ENCODE measurements around the gene DVL2. TPM values are rescaled to one million over a fixed set of nuclear protein-coding genes. Genes with fewer than 3 reads are reported as not detected.

DVL2 gene
- total and polyA plus RNA-seq, 4 donors: 3.4 to 24.5 (median 11.3) TPM

DNA sequence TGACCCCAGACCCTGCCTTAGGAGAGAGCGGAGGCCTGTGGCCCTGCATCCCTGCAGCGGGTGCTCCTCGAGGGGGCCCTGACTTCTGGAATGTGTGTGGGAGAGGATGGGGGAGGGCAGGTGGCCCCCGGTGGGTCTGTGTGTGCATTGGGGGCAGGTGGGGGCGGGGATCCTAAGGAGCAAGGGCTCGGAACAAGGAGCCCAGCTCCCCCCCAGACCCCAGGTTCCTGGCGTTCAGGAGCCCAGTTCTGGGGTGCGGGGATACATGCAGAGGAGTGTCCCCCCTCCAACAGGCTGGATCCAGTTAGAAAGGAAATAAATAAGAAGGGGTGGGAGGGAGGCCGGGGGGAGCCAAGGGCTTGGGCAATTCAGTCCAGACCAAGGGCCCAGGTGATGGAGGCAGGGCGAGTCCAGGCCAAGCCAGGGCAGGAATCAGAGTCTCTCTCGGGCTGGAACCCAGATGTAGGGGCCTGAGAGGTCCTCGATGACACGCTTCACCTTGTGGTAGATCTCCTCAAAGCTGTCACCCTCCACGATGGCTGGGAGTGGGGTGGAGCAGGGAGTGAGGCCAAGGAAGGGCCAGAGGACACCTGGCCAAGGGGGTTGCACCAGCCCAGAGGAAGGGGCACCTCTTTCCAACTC is 43.9 kb downstream of the DVL2 start:
- Histone ChIP-seq H3K36me3 (ENCODE audit: control insufficient read depth in 4 of 4, insufficient read depth in 3 of 4, low read depth in 1 of 4, low read length in 3 of 4) (peaks cover 0 to 3% (median 0%) of the 10 kb centered on the region in 4 donors), H3K4me1 (ENCODE audit: control insufficient read depth in 4 of 4, insufficient read depth in 4 of 4, low read length in 3 of 4) (peaks cover 0 to 3% (median 0%) of the 10 kb centered on the region in 4 donors), H3K27me3 (ENCODE audit: control insufficient read depth in 4 of 4, insufficient read depth in 4 of 4, low read length in 3 of 4) (no peaks in the 10 kb centered on the region), H3K27ac (ENCODE audit: low read depth in 1 of 2, low read length in 2 of 2) (no peak overlapping the region), H3K4me3 (ENCODE audit: low read depth in 1 of 3, low read length in 3 of 3) (no peak overlapping the region), H3K9me3 (ENCODE audit: control insufficient read depth in 4 of 4, low read length in 3 of 4) (no peaks in the 10 kb centered on the region), H3K9ac (ENCODE audit: low read depth in 1 of 2, low read length in 2 of 2) (no peak overlapping the region)
- 91% methylated on average over 14 of the region's 14 CpGs for WGBS
- no peak for TF ChIP-seq REST (IDR thresholded peaks at IDR 0.05)
- no peak for TF ChIP-seq CTCF (IDR thresholded peaks at IDR 0.05; ENCODE audit: low read depth, low read length, missing input control)
- no peak for TF ChIP-seq TAF1 (conservative IDR thresholded peaks at IDR 0.05)
- no peak for TF ChIP-seq RAD21 (IDR thresholded peaks at IDR 0.05)
- TF ChIP-seq YY1 (IDR thresholded peaks at IDR 0.05): no peak
- TF ChIP-seq, protein P1, sequence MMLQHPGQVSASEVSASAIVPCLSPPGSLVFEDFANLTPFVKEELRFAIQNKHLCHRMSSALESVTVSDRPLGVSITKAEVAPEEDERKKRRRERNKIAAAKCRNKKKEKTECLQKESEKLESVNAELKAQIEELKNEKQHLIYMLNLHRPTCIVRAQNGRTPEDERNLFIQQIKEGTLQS (IDR thresholded peaks at IDR 0.05): no peak
- TF ChIP-seq RXRA (IDR thresholded peaks at IDR 0.05): no peak
- TF ChIP-seq FOXA2 (IDR thresholded peaks at IDR 0.05): no peak
- no peak for DNase-seq (ENCODE audit: low spot score)

DNA sequence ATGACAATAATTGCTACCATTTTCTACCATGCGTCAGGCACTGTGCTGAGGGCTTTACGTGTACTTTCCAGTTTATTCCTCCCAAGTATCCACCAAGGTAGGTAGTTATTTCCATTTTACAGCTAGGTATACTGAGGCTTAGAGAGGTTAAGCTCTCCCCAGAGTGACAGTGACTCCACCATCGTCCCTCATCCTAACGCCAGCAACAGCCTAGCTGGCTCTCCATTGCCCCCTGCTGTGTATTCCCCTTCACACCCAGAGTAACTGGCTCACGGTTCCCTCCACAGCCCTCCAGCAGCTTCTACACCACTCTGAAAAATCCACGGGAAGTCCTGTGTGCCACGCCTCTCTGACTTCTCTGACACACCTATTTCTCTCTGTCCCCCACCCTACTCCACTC is 48.1 kb downstream of the DVL2 start:
- 55% methylated on average over 7 of the region's 7 CpGs for WGBS
- no peaks in the 10 kb centered on the region for H3K9me3 ChIP-seq (ENCODE audit: control insufficient read depth in 4 of 4, low read length in 3 of 4)
- no peak overlapping the region for H3K27ac ChIP-seq (ENCODE audit: low read depth in 1 of 2, low read length in 2 of 2)
- no peaks in the 10 kb centered on the region for H3K27me3 ChIP-seq (ENCODE audit: control insufficient read depth in 4 of 4, insufficient read depth in 4 of 4, low read length in 3 of 4)
- H3K36me3 ChIP-seq (ENCODE audit: control insufficient read depth in 4 of 4, insufficient read depth in 3 of 4, low read depth in 1 of 4, low read length in 3 of 4): no peaks in the 10 kb centered on the region
- peaks cover 3 to 17% (median 9%) of the 10 kb centered on the region in 4 donors for H3K4me1 ChIP-seq (ENCODE audit: control insufficient read depth in 4 of 4, insufficient read depth in 4 of 4, low read length in 3 of 4)
- no peak for DNase-seq (ENCODE audit: low spot score)
- H3K4me3 ChIP-seq (ENCODE audit: low read depth in 1 of 3, low read length in 3 of 3): no peak overlapping the region
- H3K9ac ChIP-seq (ENCODE audit: low read depth in 1 of 2, low read length in 2 of 2): no peak overlapping the region
- TF ChIP-seq FOXA1 (IDR thresholded peaks at IDR 0.05) (no peak), CTCF (IDR thresholded peaks at IDR 0.05; ENCODE audit: low read depth, low read length, missing input control) (peak; percentile 43), EGR1 (IDR thresholded peaks at IDR 0.05; ENCODE audit: low read depth in 2 of 2) (no peak), YY1 (IDR thresholded peaks at IDR 0.05) (no peak), SP1 (IDR thresholded peaks at IDR 0.05) (no peak), TAF1 (conservative IDR thresholded peaks at IDR 0.05) (no peak), HNF4A (conservative IDR thresholded peaks at IDR 0.05) (no peak), GABPA (IDR thresholded peaks at IDR 0.05 in 1 of 2, conservative IDR thresholded peaks at IDR 0.05 in 1 of 2) (no peak), RAD21 (IDR thresholded peaks at IDR 0.05) (peak; percentile 70 to 82), JUND (IDR thresholded peaks at IDR 0.05) (no peak)
- TF ChIP-seq, protein P2, sequence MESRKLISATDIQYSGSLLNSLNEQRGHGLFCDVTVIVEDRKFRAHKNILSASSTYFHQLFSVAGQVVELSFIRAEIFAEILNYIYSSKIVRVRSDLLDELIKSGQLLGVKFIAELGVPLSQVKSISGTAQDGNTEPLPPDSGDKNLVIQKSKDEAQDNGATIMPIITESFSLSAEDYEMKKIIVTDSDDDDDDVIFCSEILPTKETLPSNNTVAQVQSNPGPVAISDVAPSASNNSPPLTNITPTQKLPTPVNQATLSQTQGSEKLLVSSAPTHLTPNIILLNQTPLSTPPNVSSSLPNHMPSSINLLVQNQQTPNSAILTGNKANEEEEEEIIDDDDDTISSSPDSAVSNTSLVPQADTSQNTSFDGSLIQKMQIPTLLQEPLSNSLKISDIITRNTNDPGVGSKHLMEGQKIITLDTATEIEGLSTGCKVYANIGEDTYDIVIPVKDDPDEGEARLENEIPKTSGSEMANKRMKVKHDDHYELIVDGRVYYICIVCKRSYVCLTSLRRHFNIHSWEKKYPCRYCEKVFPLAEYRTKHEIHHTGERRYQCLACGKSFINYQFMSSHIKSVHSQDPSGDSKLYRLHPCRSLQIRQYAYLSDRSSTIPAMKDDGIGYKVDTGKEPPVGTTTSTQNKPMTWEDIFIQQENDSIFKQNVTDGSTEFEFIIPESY (IDR thresholded peaks at IDR 0.05): no peak
- TF ChIP-seq, protein P1 (IDR thresholded peaks at IDR 0.05): no peak
